HG03439 (cell line): Measurements from ENCODE around the gene TBCA.
A peak's percentile ranks its signal among the peaks of the same experiment; 100 is the strongest.

Source experiments
- ATAC-seq: cut with Tn5 transposase; IDR thresholded peaks from one replicate; pipeline ENCODE4 v1.9.1; 2021; ENCODE audit warnings: mild to moderate bottlenecking, moderate library complexity; ENCODE audit not compliant: unreplicated experiment

Gene TBCA

GRCh38 chr5:77775790-77776553 is at the start of gene TBCA:
TBCA (minus strand) TSS chr5:77776339; CDS start chr5:77776257, 82 bp downstream.
- ATAC-seq, result peak; percentile 94

GRCh38 chr5:77824981-77825380 is 48.8 kb upstream of the TBCA start:
- ATAC-seq, result no peak

GRCh38 chr5:77816686-77817085 is 40.5 kb upstream of the TBCA start:
- no peak for ATAC-seq

- no peak for ATAC-seq
These were observed 36.9 kb upstream of the TBCA start for GRCh38 chr5:77812926-77813589.

GRCh38 chr5:77806213-77806843 is 30.2 kb upstream of the TBCA start:
- no peak for ATAC-seq

- no peak for ATAC-seq
These were observed 22.3 kb upstream of the TBCA start for GRCh38 chr5:77798456-77798855.

- ATAC-seq, result no peak
These were observed 21.0 kb upstream of the TBCA start for GRCh38 chr5:77797136-77797535.

GRCh38 chr5:77795846-77796245 is 19.7 kb upstream of the TBCA start:
- no peak for ATAC-seq

GRCh38 chr5:77795268-77795667 is 19.1 kb upstream of the TBCA start:
- no peak for ATAC-seq

GRCh38 chr5:77791926-77792325 is 15.8 kb upstream of the TBCA start:
- no peak for ATAC-seq

GRCh38 chr5:77791356-77791755 is 15.2 kb upstream of the TBCA start:
- no peak for ATAC-seq

GRCh38 chr5:77785229-77785628 is 9.1 kb upstream of the TBCA start:
- no peak for ATAC-seq

- ATAC-seq, result no peak
These were observed 8.6 kb upstream of the TBCA start for GRCh38 chr5:77784735-77785134.

- ATAC-seq, result no peak
These were observed 4.9 kb upstream of the TBCA start for GRCh38 chr5:77781076-77781475.

- ATAC-seq, result no peak
These were observed 2.8 kb upstream of the TBCA start for GRCh38 chr5:77778881-77779438.

GRCh38 chr5:77778398-77778797 is 2.3 kb upstream of the TBCA start:
- ATAC-seq, result no peak

GRCh38 chr5:77777911-77778310 is 1.8 kb upstream of the TBCA start:
- no peak for ATAC-seq

- ATAC-seq, result no peak
These were observed 1.2 kb upstream of the TBCA start for GRCh38 chr5:77777281-77777892.

GRCh38 chr5:77776554-77777206 is 541 bp upstream of the TBCA start:
- no peak for ATAC-seq

- ATAC-seq, result peak; percentile 16
These were observed 954 bp downstream of the TBCA start for GRCh38 chr5:77774981-77775789.
